Measurements from ENCODE around the gene TEX19. TPM values are rescaled to one million over a fixed set of nuclear protein-coding genes. Genes with fewer than 3 reads are reported as not detected.
A peak's percentile ranks its signal among the peaks of the same experiment; 100 is the strongest.
"Not testable (repeated sequence)": the region's sequence is repeated elsewhere in the genome, so short reads cannot be mapped to it uniquely, and the experiment has no call there.

The TEX19 gene
- polyA plus RNA-seq, 2 of the 4 experiments (the other 2 are of a cell fraction), result 0.43 to 0.50 TPM

- 38% methylated on average over 1 of the region's 2 CpGs for WGBS (ENCODE audit: missing lambda C conversion rate)
- Histone ChIP-seq H3K9me3 (no peaks in the 10 kb centered on the region), H3K4me1 (peaks cover 18% of the 10 kb centered on the region), H3K27ac (no peak overlapping the region), H3K4me2 (no peak overlapping the region), H3K4me3 (no peak overlapping the region)
- ATAC-seq (no peak), FAIRE-seq (no peak), DNase-seq (ENCODE audit: low read depth in 1 of 2, low spot score in 1 of 2) (no peak)
- ChIA-PET CTCF (interaction anchor here (0.7 to 5.8 kb wide), 12 partner anchors 8 to 197 kb away, joined by 3 to 44 read pairs (median 4); no protein-coding TSS in a partner anchor), POLR2A (interaction anchor here (0.5 kb wide), 1 partner anchor 53 kb away, joined by 4 read pairs; no protein-coding TSS in a partner anchor)
- TF ChIP-seq E2F6 (IDR thresholded peaks at IDR 0.05; ENCODE audit: borderline replicate concordance, low read depth), result no peak
- TF ChIP-seq EHMT2 (IDR thresholded peaks at IDR 0.05; ENCODE audit: low read depth), result no peak
Observed at GRCh38 chr17:82357394-82357793, 1.7 kb upstream of the TEX19 start.

GRCh38 chr17:82359451-82360074 lies 516 bp downstream of the TEX19 start:
- H3K9me3 ChIP-seq; FAIRE-seq; DNase-seq (ENCODE audit: low read depth in 1 of 2, low spot score in 1 of 2); H3K4me2 ChIP-seq; ATAC-seq; POLR2A ChIA-PET; H3K4me3 ChIP-seq: not testable (repeated sequence)
- H3K27ac ChIP-seq, result peak overlapping the region in 1 of 2 experiments; percentile 70; a peak in 2 of 6 replicates
- peaks cover 17% of the 10 kb centered on the region for H3K4me1 ChIP-seq
- CTCF ChIA-PET, result interaction anchor here (1.0 kb wide), 1 partner anchor 9 kb away, joined by 4 read pairs; no protein-coding TSS in a partner anchor
- WGBS (ENCODE audit: missing lambda C conversion rate), result 0% methylated on average over 1 of the region's 1 CpG
- TF ChIP-seq CHD4 (IDR thresholded peaks at IDR 0.05; ENCODE audit: borderline replicate concordance), result peak; percentile 81; the same call in 1 of the 2 replicates

- TF ChIP-seq TP53 (CRISPR knock-in tag; IDR thresholded peaks at IDR 0.05) (no peak), HDAC2 (IDR thresholded peaks at IDR 0.05) (no peak), KDM5A (IDR thresholded peaks at IDR 0.05) (no peak), ZSCAN20 (CRISPR knock-in tag; IDR thresholded peaks at IDR 0.05) (no peak), USF2 (IDR thresholded peaks at IDR 0.05) (no peak), CEBPB (IDR thresholded peaks at IDR 0.05) (no peak), HOXB5 (CRISPR knock-in tag; IDR thresholded peaks at IDR 0.05) (no peak), KDM1A (IDR thresholded peaks at IDR 0.05; ENCODE audit: low read depth) (no peak), FOSB (CRISPR knock-in tag; IDR thresholded peaks at IDR 0.05) (no peak), EP300 (IDR thresholded peaks at IDR 0.05) (no peak), RCOR1 (IDR thresholded peaks at IDR 0.05; ENCODE audit: low read depth, low read length) (no peak), MAZ (IDR thresholded peaks at IDR 0.05; ENCODE audit: borderline replicate concordance, low read depth, low read length) (no peak), BCL3 (IDR thresholded peaks at IDR 0.05) (no peak), E2F6 (IDR thresholded peaks at IDR 0.05; ENCODE audit: borderline replicate concordance, low read depth) (no peak), POLR2AphosphoS2 (conservative IDR thresholded peaks at IDR 0.05; ENCODE audit: low read length) (no peak), RAD21 (conservative IDR thresholded peaks at IDR 0.05 in 1 of 2, IDR thresholded peaks at IDR 0.05 in 1 of 2) (no peak), ATOH8 (CRISPR knock-in tag; IDR thresholded peaks at IDR 0.05; ENCODE audit: low read depth) (no peak), NFE2L2 (conservative IDR thresholded peaks at IDR 0.05; ENCODE audit: low read length) (no peak), MYC (IDR thresholded peaks at IDR 0.05; ENCODE audit: borderline replicate concordance, low read length) (no peak)
- FAIRE-seq (no peak), DNase-seq (ENCODE audit: low read depth in 1 of 2, low spot score in 1 of 2) (no peak), ATAC-seq (peak in 1 of 2 experiments; percentile 22; a peak in 3 of 6 replicates)
- ChIA-PET POLR2A (no interaction called here), CTCF (interaction anchor here (1.1 to 3.8 kb wide), 8 partner anchors 9 to 193 kb away, joined by 3 to 30 read pairs (median 5); no protein-coding TSS in a partner anchor)
- H3K4me2 ChIP-seq, result no peak overlapping the region
- WGBS (ENCODE audit: missing lambda C conversion rate), result 83% methylated on average over 6 of the region's 6 CpGs
- peaks cover 7% of the 10 kb centered on the region for H3K4me1 ChIP-seq
- no peaks in the 10 kb centered on the region for H3K9me3 ChIP-seq
- H3K4me3 ChIP-seq, result no peak overlapping the region
- H3K27ac ChIP-seq, result no peak overlapping the region
Observed at GRCh38 chr17:82361885-82362633, 3.0 kb downstream of the TEX19 start.

Measured in A549 (cell line).